ENCODE results near the gene DERA.
"Not testable (repeated sequence)": the region's sequence is repeated elsewhere in the genome, so short reads cannot be mapped to it uniquely, and the experiment has no call there.

DERA gene

DNA sequence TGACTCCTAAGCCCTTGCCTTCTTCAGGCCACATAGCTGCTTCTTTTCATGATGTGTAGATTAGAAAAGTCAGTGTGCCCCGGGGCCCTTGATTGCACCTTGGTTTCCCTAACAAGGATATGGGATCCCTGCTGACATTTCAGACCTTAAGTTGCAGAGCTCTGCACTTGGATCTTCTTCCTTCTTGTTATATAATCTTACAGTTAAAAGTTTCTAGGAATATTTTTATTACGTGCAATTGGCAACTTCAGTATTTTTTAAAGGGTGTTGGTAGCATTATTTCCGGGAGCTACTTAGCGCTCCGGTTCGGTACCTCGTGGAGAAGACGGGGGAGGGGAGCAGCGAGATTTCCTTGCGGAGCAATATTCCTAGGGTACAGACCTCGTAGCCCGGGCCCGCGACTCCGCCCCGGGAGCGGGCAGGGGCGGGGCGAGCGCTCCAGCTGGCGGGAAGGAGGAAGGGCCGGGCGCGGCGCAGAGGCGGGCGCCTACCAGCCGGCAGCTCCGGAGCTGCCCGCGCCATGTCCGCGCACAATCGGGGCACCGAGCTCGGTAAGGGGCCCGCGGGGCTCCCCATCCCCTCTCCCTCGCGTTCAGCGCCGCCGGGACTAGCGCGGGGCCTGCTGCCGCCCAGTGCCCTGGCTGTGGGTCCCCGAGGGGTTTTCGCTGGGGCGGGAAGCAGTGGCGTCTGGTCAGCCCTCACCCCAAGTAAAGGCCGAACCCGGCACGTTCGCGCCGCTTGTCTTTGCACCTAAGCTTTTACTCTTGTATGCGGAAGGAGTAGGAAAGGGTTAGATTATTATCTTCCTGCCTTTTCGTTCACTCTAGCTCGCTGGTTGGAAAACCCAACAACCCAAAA lies at the start of gene DERA:
Gene DERA (plus strand): TSS at position 469 of the 858 bp plus-strand sequence. CDS start 52 bp downstream, at position 521.
- DNase-seq: peak; percentile 77

- DNase-seq: no peak
Measured at GRCh38 chr12:15861404-15861803, 49.7 kb upstream of the DERA start.

DNA sequence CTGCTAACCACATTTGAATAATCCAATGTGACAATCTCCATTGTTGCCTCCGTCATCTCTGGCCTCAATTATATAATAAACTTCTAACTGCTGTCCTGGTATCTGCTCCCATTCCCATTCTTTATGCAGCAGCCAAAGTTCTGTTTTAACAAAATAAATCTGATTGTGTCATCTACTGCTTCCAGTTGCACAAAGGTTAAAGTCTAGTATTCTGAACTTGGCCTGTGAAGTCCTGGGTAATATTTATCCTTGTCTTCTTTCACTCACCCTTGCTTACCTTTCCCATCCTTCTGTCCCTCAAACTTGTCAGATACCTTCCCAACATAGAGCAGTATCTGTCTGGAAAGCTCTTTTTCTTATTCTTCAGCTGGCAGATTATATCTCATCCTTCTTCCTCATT lies 48.3 kb upstream of the DERA start:
- DNase-seq: no peak

DNA sequence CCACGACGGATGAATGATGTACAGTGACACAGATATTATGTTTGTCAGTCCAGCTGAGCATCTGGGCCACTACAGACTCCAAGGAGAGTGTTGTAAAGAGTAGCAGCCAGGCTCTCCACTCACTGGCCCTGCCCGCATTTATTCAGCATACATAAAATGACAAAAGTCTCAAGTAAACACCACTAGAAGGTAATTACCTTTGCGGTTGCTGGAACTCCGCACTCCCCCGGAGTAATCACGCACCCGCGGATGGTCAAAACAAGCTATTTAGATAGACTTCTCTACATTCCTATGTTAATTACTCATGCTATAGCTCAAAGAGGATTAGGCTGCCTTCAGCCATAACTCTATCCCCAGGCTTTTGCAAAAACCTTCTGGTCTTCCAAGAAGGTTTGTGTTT lies 47.8 kb upstream of the DERA start:
- DNase-seq: no peak

GRCh38 chr12:15863984-15864383 lies 47.1 kb upstream of the DERA start:
- DNase-seq: no peak

GRCh38 chr12:15868186-15868585 lies 42.9 kb upstream of the DERA start:
- DNase-seq: no peak

GRCh38 chr12:15873556-15873955 lies 37.6 kb upstream of the DERA start:
- no peak for DNase-seq

GRCh38 chr12:15874556-15875145 lies 36.5 kb upstream of the DERA start:
- DNase-seq: not testable (repeated sequence)

GRCh38 chr12:15875863-15876262 lies 35.3 kb upstream of the DERA start:
- DNase-seq: no peak

GRCh38 chr12:15879413-15879812 lies 31.7 kb upstream of the DERA start:
- DNase-seq: no peak

GRCh38 chr12:15880721-15881120 lies 30.4 kb upstream of the DERA start:
- peak; percentile 75 for DNase-seq

GRCh38 chr12:15882118-15882971 lies 28.8 kb upstream of the DERA start, which contains the start of gene STRAP:
Gene STRAP, plus strand, starts transcription at chr12:15882387. Its CDS starts 321 bp downstream, at chr12:15882708.
- peak; percentile 96 for DNase-seq

DNA sequence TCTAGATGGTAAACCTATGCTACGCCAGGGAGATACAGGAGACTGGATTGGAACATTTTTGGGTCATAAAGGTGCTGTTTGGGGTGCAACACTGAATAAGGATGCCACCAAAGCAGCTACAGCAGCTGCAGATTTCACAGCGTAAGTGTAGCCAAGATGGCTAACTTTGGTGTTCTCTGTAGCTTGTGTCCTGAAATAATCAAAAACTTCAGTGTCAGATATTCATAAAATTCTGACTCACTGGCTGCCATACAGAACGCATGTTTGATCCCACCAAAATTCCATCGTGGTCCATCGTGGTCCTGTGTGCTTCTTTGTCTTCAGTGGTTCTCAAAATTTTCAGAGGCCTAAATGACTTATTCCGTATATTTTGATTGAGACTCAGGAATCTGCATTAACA lies 27.6 kb upstream of the DERA start:
- no peak for DNase-seq

DNA sequence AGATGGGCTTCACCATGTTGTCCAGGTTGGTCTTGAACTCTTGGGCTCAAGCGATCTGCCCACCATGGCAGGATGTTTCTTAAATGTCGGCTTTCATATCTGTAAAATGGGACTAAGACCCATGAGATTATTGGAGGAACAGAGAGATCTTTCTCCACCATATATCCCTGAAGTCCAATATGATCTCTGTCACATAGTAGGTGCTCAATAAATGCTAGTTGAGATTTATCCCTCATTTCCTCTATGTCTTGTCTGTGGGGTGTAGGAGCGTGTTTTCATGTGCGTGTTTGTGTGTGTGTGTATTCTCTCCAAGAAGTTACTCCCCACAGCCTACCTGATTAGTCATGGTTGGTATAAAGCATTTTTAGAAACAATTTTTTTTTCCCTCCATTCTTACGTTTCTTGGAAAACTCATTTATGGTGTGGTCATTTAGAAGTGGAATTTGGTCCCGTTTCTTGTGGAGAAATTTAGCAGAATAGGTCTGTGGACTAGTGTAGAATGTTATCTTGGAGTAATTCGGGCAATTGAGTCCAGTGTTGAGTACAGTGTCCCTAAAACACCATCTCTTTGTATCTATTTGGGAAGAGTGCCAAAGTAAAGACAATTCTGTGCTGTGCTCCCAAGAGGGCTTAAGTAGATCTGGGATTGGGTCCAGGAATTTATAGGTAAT lies 24.6 kb upstream of the DERA start:
- peak; percentile 67 for DNase-seq

DNA sequence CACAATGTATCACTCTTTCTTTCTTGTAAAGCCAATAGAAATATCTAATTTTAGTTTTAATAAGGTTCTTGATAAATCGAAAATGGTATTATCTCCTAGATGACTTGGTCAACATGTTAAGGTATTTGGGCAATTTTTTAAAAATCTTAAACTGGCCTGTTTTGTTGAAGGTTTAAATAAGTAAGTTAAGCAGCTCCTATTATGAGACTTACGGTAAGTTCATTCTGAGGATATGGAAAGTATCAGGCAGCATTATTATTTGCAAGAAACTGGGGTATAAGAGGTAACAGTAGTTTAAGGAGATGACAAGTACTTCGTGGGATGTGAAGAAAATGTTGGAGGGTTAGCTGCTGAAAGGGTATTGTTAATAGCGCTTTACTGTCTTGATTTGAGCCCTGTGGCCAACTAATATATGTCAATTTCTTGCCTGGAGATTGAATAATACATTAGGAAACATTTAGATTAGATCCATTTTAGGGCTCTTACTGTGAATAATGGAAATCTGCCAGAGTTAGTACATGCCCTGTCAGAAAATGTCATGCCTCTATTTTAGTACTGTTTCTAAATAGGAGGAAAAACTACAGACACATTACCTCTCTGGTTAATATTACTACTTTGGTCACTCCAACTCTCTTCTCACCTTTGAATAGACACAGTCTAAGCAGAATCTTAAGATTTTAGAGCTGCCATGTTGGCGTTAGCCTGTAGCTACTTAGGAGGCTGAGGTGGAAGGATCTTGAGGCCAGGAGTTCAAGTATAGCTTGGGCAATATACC lies 23.9 kb upstream of the DERA start:
- no peak for DNase-seq

- no peak for DNase-seq
Measured at GRCh38 chr12:15892645-15893259, 18.4 kb upstream of the DERA start.

- DNase-seq: no peak
Measured at GRCh38 chr12:15893260-15893659, 17.9 kb upstream of the DERA start.

- DNase-seq: no peak
Measured at GRCh38 chr12:15896867-15897266, 14.3 kb upstream of the DERA start.

- no peak for DNase-seq
Measured at GRCh38 chr12:15897433-15897832, 13.7 kb upstream of the DERA start.

GRCh38 chr12:15899282-15899870 lies 11.8 kb upstream of the DERA start:
- DNase-seq: peak; percentile 2

DNA sequence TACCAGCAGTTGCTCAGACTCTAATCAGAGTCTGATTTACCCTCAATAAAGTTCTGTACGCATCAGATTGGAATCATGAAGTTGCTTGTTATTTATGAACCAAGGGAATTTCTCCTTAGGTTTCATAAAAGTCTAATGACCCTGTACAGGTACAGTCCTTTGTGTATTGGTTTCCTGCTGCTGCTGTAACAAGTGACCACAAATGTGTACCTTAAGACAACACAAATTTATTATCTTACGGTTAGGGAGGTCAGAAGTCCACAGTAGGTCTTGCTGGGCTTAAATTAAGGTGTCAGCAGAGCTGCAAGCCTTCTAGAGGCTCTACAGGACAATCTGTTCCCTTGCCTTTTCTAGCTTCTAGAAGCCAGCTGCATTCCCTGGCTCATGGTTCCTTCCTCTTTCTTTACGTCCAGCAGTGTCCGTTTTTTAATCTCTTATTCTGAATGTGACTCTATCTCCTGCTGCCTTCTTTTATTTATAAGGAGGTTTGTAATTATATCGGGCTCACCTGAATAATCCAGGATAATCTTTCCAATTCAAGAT lies 6.7 kb upstream of the DERA start:
- no peak for DNase-seq
